ENCODE data around the gene WDR89. TPM values are rescaled to one million over a fixed set of nuclear protein-coding genes. Genes with fewer than 3 reads are reported as not detected.
"Not testable (repeated sequence)": the region's sequence is repeated elsewhere in the genome, so short reads cannot be mapped to it uniquely, and the experiment has no call there.

Gene WDR89
- total RNA-seq, 2 experiments from 2014 or later = 13.9 to 27.2 TPM

DNA sequence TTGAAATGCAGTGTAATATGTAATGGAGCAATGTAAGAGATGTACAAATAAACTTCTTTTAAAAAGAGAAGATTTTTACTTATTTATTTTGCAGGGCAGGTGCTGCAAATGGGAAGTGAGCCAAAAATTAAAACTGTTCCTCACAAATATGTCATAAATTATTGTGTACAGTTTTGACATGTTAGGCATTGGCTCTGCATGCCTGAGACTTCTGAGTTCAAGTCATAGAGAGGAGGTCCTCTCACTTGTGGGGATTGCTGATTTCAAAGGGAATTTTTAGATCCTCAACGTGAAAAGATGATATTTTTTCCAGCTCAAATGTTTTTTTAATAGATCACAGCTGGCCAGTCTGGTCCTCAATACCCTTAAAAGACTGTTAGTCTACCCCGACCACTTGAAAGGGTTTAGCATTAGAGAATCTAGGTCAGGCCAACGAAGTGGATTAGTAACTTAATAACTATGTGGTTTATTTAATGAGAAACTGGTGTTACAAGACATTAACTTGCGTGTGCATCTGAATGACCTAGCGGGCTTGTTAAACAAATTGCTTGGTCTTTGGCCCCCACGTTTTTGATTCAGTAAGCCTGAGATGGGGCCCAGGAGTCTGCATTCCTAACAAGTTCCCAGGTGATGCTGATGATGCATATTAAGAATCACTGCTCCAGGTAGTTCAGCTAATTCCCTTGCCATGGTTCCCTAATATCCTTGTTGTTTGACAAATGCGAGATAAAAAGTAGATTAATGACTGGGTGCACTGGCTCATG, 30.9 kb upstream of the WDR89 start:
- ChIA-PET POLR2A (no interaction called here), CTCF (no interaction called here)
- DNase-seq (no peak), ATAC-seq (no peak)
- H3K4me1 Mint-ChIP-seq = no peaks in the 10 kb centered on the region
- intact Hi-C loops (cut with DNase I, micrococcal nuclease) = no loop called here
- no peak overlapping the region for H3K27ac Mint-ChIP-seq
- H3K36me3 Mint-ChIP-seq (ENCODE audit: low read depth) = peaks cover 2% of the 10 kb centered on the region
- no peaks in the 10 kb centered on the region for H3K9me3 Mint-ChIP-seq (ENCODE audit: low read depth)
- no peaks in the 10 kb centered on the region for H3K27me3 Mint-ChIP-seq
- no peak overlapping the region for H3K4me3 Mint-ChIP-seq

- DNase-seq = no peak
- Mint-ChIP-seq H3K27ac (no peak overlapping the region), H3K4me1 (no peaks in the 10 kb centered on the region), H3K4me3 (no peak overlapping the region), H3K9me3 (ENCODE audit: low read depth) (no peaks in the 10 kb centered on the region), H3K27me3 (no peaks in the 10 kb centered on the region), H3K36me3 (ENCODE audit: low read depth) (peaks cover 2% of the 10 kb centered on the region)
- POLR2A ChIA-PET = no interaction called here
- CTCF ChIA-PET = no interaction called here
- intact Hi-C loops (cut with DNase I, micrococcal nuclease) = no loop called here
- ATAC-seq = no peak
Observed at GRCh38 chr14:63671987-63672386, 30.3 kb upstream of the WDR89 start.

- Mint-ChIP-seq H3K9me3 (ENCODE audit: low read depth) (no peaks in the 10 kb centered on the region), H3K36me3 (ENCODE audit: low read depth) (no peaks in the 10 kb centered on the region), H3K27me3 (no peaks in the 10 kb centered on the region), H3K4me3 (no peak overlapping the region), H3K27ac (no peak overlapping the region), H3K4me1 (no peaks in the 10 kb centered on the region)
- ATAC-seq (no peak), DNase-seq (no peak)
- ChIA-PET CTCF (no interaction called here), POLR2A (interaction anchor here (0.7 kb wide), 1 partner anchor 1181 kb away, joined by 3 read pairs; no protein-coding TSS in a partner anchor)
- intact Hi-C loops (cut with DNase I, micrococcal nuclease) = no loop called here
Observed at GRCh38 chr14:63670692-63671091, 29.0 kb upstream of the WDR89 start.

DNA sequence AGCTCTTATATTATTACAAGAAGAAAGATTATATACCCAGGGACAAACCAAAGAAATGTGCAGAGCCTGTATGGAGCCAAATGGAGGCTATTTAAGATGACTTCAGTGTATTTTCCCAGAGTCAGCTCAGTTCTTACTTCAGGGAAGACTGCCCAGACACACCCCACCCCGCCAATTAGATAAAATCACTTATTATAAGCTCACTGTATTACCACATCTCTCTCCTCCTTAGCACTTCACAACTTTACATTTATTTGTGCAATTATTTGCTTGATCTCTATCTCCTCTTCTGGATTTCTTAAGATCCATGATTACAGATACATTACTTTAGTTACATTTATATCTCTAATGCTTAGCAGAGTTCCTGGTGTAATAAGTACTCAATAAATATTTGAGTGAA, 24.7 kb upstream of the WDR89 start:
- ATAC-seq = no peak
- ChIA-PET CTCF (no interaction called here), POLR2A (no interaction called here)

DNA sequence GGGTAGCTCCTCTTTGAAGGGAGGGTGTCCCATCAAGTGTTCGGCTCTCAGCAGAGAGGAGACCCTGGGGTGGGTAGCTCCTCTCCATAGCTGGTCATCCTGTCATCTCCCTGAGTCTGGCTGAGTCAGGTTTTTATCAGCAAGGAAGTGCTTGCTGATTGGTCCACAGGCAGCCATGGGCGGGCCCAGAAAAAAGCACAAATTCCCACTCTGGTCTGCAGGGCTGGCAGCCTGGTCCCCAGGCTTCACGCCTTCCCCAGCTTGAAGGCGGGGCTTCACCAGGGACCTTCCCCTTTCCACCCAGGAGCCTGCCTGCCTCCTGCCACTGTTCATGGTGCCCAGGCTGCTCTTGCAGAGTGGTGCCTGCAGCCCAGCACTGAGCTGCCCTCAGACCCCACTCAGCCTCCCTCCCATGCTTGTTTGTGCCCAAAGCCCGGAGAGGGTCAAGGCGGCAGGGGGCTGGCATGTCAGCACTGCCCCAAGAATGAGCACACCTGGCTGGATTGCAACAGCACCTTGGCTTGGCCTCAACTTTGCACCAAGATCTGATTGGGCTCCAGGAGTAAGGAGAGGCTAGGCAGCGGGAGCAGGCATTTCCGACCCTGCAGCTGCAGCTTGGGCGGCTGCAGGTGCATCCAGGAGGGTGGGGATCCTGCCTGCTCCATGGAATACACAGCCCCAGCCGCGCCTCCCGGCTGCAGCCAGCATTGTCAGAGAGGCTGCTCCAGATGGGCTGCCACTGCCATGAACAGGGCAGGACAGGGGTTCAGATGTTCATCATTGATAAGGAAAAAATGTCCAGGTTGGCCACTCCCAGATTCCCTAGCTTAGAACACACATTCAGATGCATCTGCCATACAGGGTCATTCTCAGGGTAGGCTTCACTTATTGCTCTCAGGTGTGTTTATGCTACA, 22.0 kb upstream of the WDR89 start:
- no peak overlapping the region for H3K4me3 Mint-ChIP-seq
- intact Hi-C loops (cut with DNase I, micrococcal nuclease) = no loop called here
- peaks cover 2% of the 10 kb centered on the region for H3K36me3 Mint-ChIP-seq (ENCODE audit: low read depth)
- no peak overlapping the region for H3K27ac Mint-ChIP-seq
- ATAC-seq (no peak), DNase-seq (no peak)
- no peaks in the 10 kb centered on the region for H3K27me3 Mint-ChIP-seq
- POLR2A ChIA-PET = no interaction called here
- CTCF ChIA-PET = interaction anchor here (0.8 kb wide), 2 partner anchors 339 to 965 kb away, joined by 3 to 4 read pairs; no protein-coding TSS in a partner anchor
- H3K4me1 Mint-ChIP-seq = no peaks in the 10 kb centered on the region
- no peaks in the 10 kb centered on the region for H3K9me3 Mint-ChIP-seq (ENCODE audit: low read depth)

More for the DNA sequence above, 24.7 kb upstream of the WDR89 start:
- no peaks in the 10 kb centered on the region for H3K36me3 Mint-ChIP-seq (ENCODE audit: low read depth)
- no peak for DNase-seq
- H3K27me3 Mint-ChIP-seq = no peaks in the 10 kb centered on the region
- H3K9me3 Mint-ChIP-seq (ENCODE audit: low read depth) = no peaks in the 10 kb centered on the region
- H3K27ac Mint-ChIP-seq = no peak overlapping the region
- intact Hi-C loops (cut with DNase I, micrococcal nuclease) = no loop called here
- H3K4me3 Mint-ChIP-seq = no peak overlapping the region
- H3K4me1 Mint-ChIP-seq = no peaks in the 10 kb centered on the region

GRCh38 chr14:63662776-63663175, 21.1 kb upstream of the WDR89 start:
- CTCF ChIA-PET = interaction anchor here (0.8 kb wide), 2 partner anchors 340 to 966 kb away, joined by 3 to 4 read pairs; no protein-coding TSS in a partner anchor
- ATAC-seq (no peak), DNase-seq (no peak)
- Mint-ChIP-seq H3K4me1 (no peaks in the 10 kb centered on the region), H3K27me3 (no peaks in the 10 kb centered on the region), H3K9me3 (ENCODE audit: low read depth) (no peaks in the 10 kb centered on the region), H3K36me3 (ENCODE audit: low read depth) (peaks cover 2% of the 10 kb centered on the region), H3K4me3 (no peak overlapping the region), H3K27ac (no peak overlapping the region)
- POLR2A ChIA-PET = no interaction called here
- intact Hi-C loops (cut with DNase I, micrococcal nuclease) = no loop called here

DNA sequence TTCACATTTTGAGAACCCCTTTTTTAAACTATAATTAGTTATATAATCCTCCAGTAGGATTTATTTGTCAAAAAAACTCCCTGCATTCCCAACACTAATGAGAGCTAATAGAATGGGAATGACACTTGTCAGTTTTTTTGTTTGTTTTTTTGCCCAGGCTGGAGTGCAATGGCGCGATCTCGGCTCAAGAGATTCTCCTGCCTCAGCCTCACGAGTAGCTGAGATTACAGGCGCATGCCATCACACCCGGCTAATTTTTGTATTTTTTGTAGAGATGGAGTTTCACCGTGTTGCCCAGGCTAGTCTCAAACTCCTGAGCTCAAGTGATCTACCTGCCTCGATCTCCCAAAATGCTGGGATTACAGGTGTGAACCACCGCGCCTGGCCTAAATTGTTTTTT, 20.2 kb upstream of the WDR89 start:
- DNase-seq; H3K9me3 Mint-ChIP-seq (ENCODE audit: low read depth); CTCF ChIA-PET; H3K27me3 Mint-ChIP-seq; H3K4me1 Mint-ChIP-seq; POLR2A ChIA-PET; intact Hi-C loops (cut with DNase I, micrococcal nuclease); H3K36me3 Mint-ChIP-seq (ENCODE audit: low read depth); H3K4me3 Mint-ChIP-seq; H3K27ac Mint-ChIP-seq; ATAC-seq: not testable (repeated sequence)

GRCh38 chr14:63659726-63660125, 18.1 kb upstream of the WDR89 start:
- no peaks in the 10 kb centered on the region for H3K9me3 Mint-ChIP-seq (ENCODE audit: low read depth)
- POLR2A ChIA-PET = no interaction called here
- intact Hi-C loops (cut with DNase I, micrococcal nuclease) = no loop called here
- ATAC-seq = no peak
- CTCF ChIA-PET = no interaction called here
- no peak for DNase-seq
- H3K36me3 Mint-ChIP-seq (ENCODE audit: low read depth) = peaks cover 2% of the 10 kb centered on the region
- H3K27ac Mint-ChIP-seq = no peak overlapping the region
- H3K4me3 Mint-ChIP-seq = no peak overlapping the region
- H3K27me3 Mint-ChIP-seq = no peaks in the 10 kb centered on the region
- no peaks in the 10 kb centered on the region for H3K4me1 Mint-ChIP-seq

DNA sequence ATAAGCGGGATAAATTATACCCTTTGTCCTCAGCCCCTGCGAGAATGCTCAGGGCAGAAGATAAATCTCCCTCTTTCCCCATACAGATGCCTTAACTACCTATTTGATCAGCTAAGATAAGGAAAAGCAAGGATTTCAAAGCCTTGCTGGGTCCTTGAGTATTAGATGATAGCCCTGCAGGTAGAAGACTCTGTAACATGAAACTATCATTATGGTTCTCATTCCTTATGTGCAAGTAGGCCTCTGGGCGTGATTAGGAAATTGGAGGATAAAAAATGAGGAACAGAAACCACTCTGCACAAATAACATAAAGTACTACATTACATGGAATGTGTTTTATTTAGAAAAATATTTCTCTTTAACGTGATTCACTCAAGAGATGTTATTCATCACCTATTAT, 14.5 kb upstream of the WDR89 start:
- ChIA-PET CTCF (interaction anchor here (0.6 kb wide), 1 partner anchor 71 kb away, joined by 3 read pairs; no protein-coding TSS in a partner anchor), POLR2A (interaction anchor here (0.6 kb wide), 1 partner anchor 274 kb away, joined by 3 read pairs; no protein-coding TSS in a partner anchor)
- no peak overlapping the region for H3K27ac Mint-ChIP-seq
- H3K36me3 Mint-ChIP-seq (ENCODE audit: low read depth) = peaks cover 8% of the 10 kb centered on the region
- H3K4me1 Mint-ChIP-seq = peaks cover 12% of the 10 kb centered on the region
- H3K4me3 Mint-ChIP-seq = no peak overlapping the region
- DNase-seq = no peak
- no peaks in the 10 kb centered on the region for H3K9me3 Mint-ChIP-seq (ENCODE audit: low read depth)
- ATAC-seq = no peak
- no peaks in the 10 kb centered on the region for H3K27me3 Mint-ChIP-seq
- intact Hi-C loops (cut with DNase I, micrococcal nuclease) = no loop called here

- Mint-ChIP-seq H3K4me1 (peaks cover 22% of the 10 kb centered on the region), H3K27ac (no peak overlapping the region), H3K27me3 (no peaks in the 10 kb centered on the region), H3K9me3 (ENCODE audit: low read depth) (no peaks in the 10 kb centered on the region), H3K36me3 (ENCODE audit: low read depth) (peaks cover 8% of the 10 kb centered on the region), H3K4me3 (no peak overlapping the region)
- CTCF ChIA-PET = no interaction called here
- no peak for DNase-seq
- POLR2A ChIA-PET = no interaction called here
- intact Hi-C loops (cut with DNase I, micrococcal nuclease) = no loop called here
- no peak for ATAC-seq
Observed at GRCh38 chr14:63654936-63655335, 13.3 kb upstream of the WDR89 start.

- Mint-ChIP-seq H3K4me1 (peaks cover 27% of the 10 kb centered on the region), H3K4me3 (no peak overlapping the region), H3K27me3 (no peaks in the 10 kb centered on the region), H3K36me3 (ENCODE audit: low read depth) (peaks cover 7% of the 10 kb centered on the region), H3K9me3 (ENCODE audit: low read depth) (no peaks in the 10 kb centered on the region), H3K27ac (no peak overlapping the region)
- no peak for ATAC-seq
- DNase-seq = no peak
- POLR2A ChIA-PET = no interaction called here
- CTCF ChIA-PET = no interaction called here
- intact Hi-C loops (cut with DNase I, micrococcal nuclease) = no loop called here
Observed at GRCh38 chr14:63654346-63654745, 12.7 kb upstream of the WDR89 start.

- H3K4me3 Mint-ChIP-seq = no peak overlapping the region
- intact Hi-C loops (cut with DNase I, micrococcal nuclease) = loop anchor here (1.0 to 2.0 kb wide), 2 partner anchors 10 to 60 kb away; no protein-coding TSS in a partner anchor
- H3K27ac Mint-ChIP-seq = peak overlapping the region; percentile 73
- POLR2A ChIA-PET = no interaction called here
- H3K4me1 Mint-ChIP-seq = peaks cover 43% of the 10 kb centered on the region
- no peaks in the 10 kb centered on the region for H3K27me3 Mint-ChIP-seq
- DNase-seq (peak; percentile 56), ATAC-seq (peak; percentile 52)
- no peaks in the 10 kb centered on the region for H3K9me3 Mint-ChIP-seq (ENCODE audit: low read depth)
- CTCF ChIA-PET = interaction anchor here (0.9 to 3.5 kb wide), 4 partner anchors 9 to 263 kb away, joined by 4 to 26 read pairs (median 5); partner anchors contain the start of gene WDR89
- peaks cover 14% of the 10 kb centered on the region for H3K36me3 Mint-ChIP-seq (ENCODE audit: low read depth)
Observed at GRCh38 chr14:63652406-63652805, 10.7 kb upstream of the WDR89 start.

Data from activated CD4-positive, alpha-beta T cell treated with anti-CD3 and anti-CD28 coated beads for 36 hours (primary cell).